Heart left ventricle (tissue), 16 donors: ENCODE results near the gene PELI3. TPM values are rescaled to one million over a fixed set of nuclear protein-coding genes. Genes with fewer than 3 reads are reported as not detected.
A peak's percentile ranks its signal among the peaks of the same experiment; 100 is the strongest.
"Not testable (repeated sequence)": the region's sequence is repeated elsewhere in the genome, so short reads cannot be mapped to it uniquely, and the experiment has no call there.

Experiments used
- ATAC-seq, 4 donors: fragments of 200-7000 bp; cut with Tn5 transposase; one replicate each; pipeline ENCODE4 v1.9.1; 2020 to 2022; ENCODE audit warnings: moderate library complexity in 4 of 4, mild to moderate bottlenecking in 3 of 4, moderate number of reproducible peaks in 1 of 4
- DNase-seq, 5 donors: peaks; one replicate each; pipeline ENCODE4 v3.0.0-alpha.2; 2020
- H3K27ac ChIP-seq, 12 donors: fragments of 200-600 bp; sonication (generic) in 4 of 12; one replicate each; pipeline versions ENCODE4 v1.5.0 to v1.8.0; 2016 to 2022; ENCODE audit warnings: mild to moderate bottlenecking in 2 of 12
- H3K27me3 ChIP-seq, 9 donors: fragments of 200-600 bp; sonication (generic) in 2 of 9; one replicate each; pipeline versions ENCODE4 v1.5.1 to v1.8.0; 2016 to 2022; ENCODE audit warnings: mild to moderate bottlenecking in 3 of 9
- H3K36me3 ChIP-seq, 9 donors: fragments of 200-600 bp; sonication (generic) in 2 of 9; one replicate each; pipeline versions ENCODE4 v1.5.0 to v1.8.0; 2018 to 2022; ENCODE audit warnings: mild to moderate bottlenecking in 2 of 9
- H3K4me1 ChIP-seq, 12 donors: fragments of 200-600 bp; sonication (generic) in 4 of 12; one replicate each; pipeline versions ENCODE4 v1.5.0 to v1.8.0; 2016 to 2022; ENCODE audit warnings: mild to moderate bottlenecking in 3 of 12
- H3K4me3 ChIP-seq, 12 donors: fragments of 200-600 bp; sonication (generic) in 4 of 12; one replicate each; pipeline versions ENCODE4 v1.5.0 to v1.8.0; 2017 to 2022; ENCODE audit warnings: mild to moderate bottlenecking in 9 of 12, moderate library complexity in 4 of 12
- H3K9me3 ChIP-seq, 12 donors: fragments of 200-600 bp; sonication (generic) in 4 of 12; one replicate each; pipeline versions ENCODE4 v1.5.0 to v1.8.0; 2016 to 2022; ENCODE audit warnings: mild to moderate bottlenecking in 1 of 12
- CTCF ChIP-seq, 12 donors: fragments of 200-600 bp; sonication (generic) in 4 of 12; IDR thresholded peaks; one replicate each; pipeline versions ENCODE4 v1.5.0 to v1.8.0; 2018 to 2022; ENCODE audit warnings: antibody characterized with exemption in 12 of 12, mild to moderate bottlenecking in 5 of 12
- POLR2A ChIP-seq, 2 donors: fragments of 450-650 bp; IDR thresholded peaks; one replicate each; pipeline ENCODE4 v1.6.1; 2017; ENCODE audit warnings: antibody characterized with exemption in 2 of 2, mild to moderate bottlenecking in 2 of 2, moderate library complexity in 2 of 2
- WGBS, 4 donors: extraction: QIAGEN DNeasy Blood & Tissue Kit in 2 of 4; methylation state at CpG; one replicate each; pipeline versions ENCODE4 v1.1.5 to v1.1.7; 2013 to 2018; 5-methylcytosine and 5-hydroxymethylcytosine counted together
- intact Hi-C, 10 donors: fragments of 100-400 bp; cut with DNase I; formaldehyde crosslinking; loops; one replicate each; pipeline versions ENCODE4 v1.11.1 to v1.14.2; 2022
- polyA plus RNA-seq, 2 donors: library from polyadenylated mRNA; stranded (reverse); fragments of 200-250 nt; gene quantifications; one replicate each; pipeline ENCODE4 v1.2.3, GENCODE V29; 2013
- total RNA-seq, 9 donors: library from RNA; depleted of rRNA in 2 of 9; stranded (reverse); fragments of >200 nt in 2 of 9; fragmentation: NEBNext Ultra II Directional in 3 of 9; extraction: Animal tissue kit (Norgen Biotek cat#: 25700) in 3 of 9; gene quantifications; one replicate each; pipeline versions ENCODE4 v1.1.0 to v1.2.4, GENCODE V29; 2016 to 2023
- donor health status: ischemic (EF 13 %, LVEDD 7.1; RV severe dilation, severe dysfunction).
- donor health status: healthy with polysubstance abuse.
- donor health status: DM: no; HTN: yes; CAD: no.
- donor health status: DM: no; HTN: no; CAD: no.
- donor health status: ischemic (EF 25% LVEDD 6.9; RV normal size, moderate dysfunction).
- donor health status: ischemic (EF 25% LVEDD 5.7; RV mildly dilated, moderate dysfunction).
- donor health status: healthy.
- donor health status: DM: yes; HTN: yes; CAD: no.
- donor health status: ischemic (EF 35%, LVEDD 5.7; RV mildly dilated, moderate dysfunction).
- donor health status: nonischemic (EF 11% LVEDD 7.7; RV severe dilation, severe dysfunction).
- donor health status: DM: yes; HTN: yes; CAD: no.
- donor health status: PGD.
- donor health status: ischemic (EF 29% LVEDD 5.4; RV normal size, mild dysfunction).
- donor health status: nonischemic (EF 23%, LVEDD 6.1; RV moderate dilation, normal function).

Gene PELI3
- total and polyA plus RNA-seq, 11 donors = 5.8 to 26.2 (median 8.0) TPM

- no peak overlapping the region for H3K27ac ChIP-seq
- no peak for ATAC-seq
These were observed 34.1 kb upstream of the PELI3 start for GRCh38 chr11:66432597-66432996.

GRCh38 chr11:66437979-66438503, 28.7 kb upstream of the PELI3 start:
- intact Hi-C loops = loop anchor here in 3 of 10 donors (2.0 to 5.0 kb wide), 3 partner anchors 29 to 46 kb away; partner anchors contain the start of gene PELI3 (in 1 of the 3)
- 5 to 10% (median 8%) methylated on average over 12 of the region's 12 CpGs for WGBS, 4 donors
- DNase-seq (no peak), ATAC-seq (no peak)
- H3K36me3 ChIP-seq = peaks cover 0 to 37% (median 31%) of the 10 kb centered on the region in 9 donors
- H3K27ac ChIP-seq = peak overlapping the region in 10 of 12 donors; percentile 82 to 93 (median 90)
- peaks cover 0 to 11% (median 8%) of the 10 kb centered on the region in 12 donors for H3K4me1 ChIP-seq
- TF ChIP-seq POLR2A (IDR thresholded peaks at IDR 0.05) (no peak), CTCF (IDR thresholded peaks at IDR 0.05) (no peak)
- no peaks in the 10 kb centered on the region for H3K27me3 ChIP-seq
- H3K4me3 ChIP-seq = peak overlapping the region; percentile 63 to 98 (median 83)
- H3K9me3 ChIP-seq = peaks cover 0 to 6% (median under 1%) of the 10 kb centered on the region in 12 donors

More at GRCh38 chr11:66432597-66432996, 34.1 kb upstream of the PELI3 start:
- Histone ChIP-seq H3K27me3 (no peaks in the 10 kb centered on the region), H3K36me3 (peaks cover 0 to 43% (median 31%) of the 10 kb centered on the region in 9 donors), H3K4me1 (peaks cover 0 to 3% (median under 1%) of the 10 kb centered on the region in 12 donors), H3K4me3 (no peak overlapping the region), H3K9me3 (no peaks in the 10 kb centered on the region)
- no peak for TF ChIP-seq POLR2A (IDR thresholded peaks at IDR 0.05)
- no peak for TF ChIP-seq CTCF (IDR thresholded peaks at IDR 0.05)
- intact Hi-C loops = no loop called here
- WGBS, 4 donors = 90 to 93% (median 91%) methylated on average over 7 of the region's 7 CpGs
- no peak for DNase-seq

GRCh38 chr11:66438504-66439466, 27.9 kb upstream of the PELI3 start, which contains the start of gene MRPL11:
Gene MRPL11 (minus strand): TSS chr11:66438848. CDS start chr11:66438754, 94 bp downstream.
- WGBS, 4 donors = 8 to 13% (median 8%) methylated on average over 27 to 45 of the region's 45 CpGs
- no peaks in the 10 kb centered on the region for H3K27me3 ChIP-seq
- ATAC-seq (peak; percentile 99 to 100 (median 100)), DNase-seq (peak; percentile 86 to 93 (median 89))
- peaks cover 0 to 13% (median 7%) of the 10 kb centered on the region in 12 donors for H3K9me3 ChIP-seq
- intact Hi-C loops = loop anchor here in 3 of 10 donors (2.0 to 5.0 kb wide), 3 partner anchors 28 to 46 kb away; partner anchors contain the start of gene PELI3 (in 1 of the 3)
- peaks cover 0 to 11% (median 8%) of the 10 kb centered on the region in 12 donors for H3K4me1 ChIP-seq
- H3K4me3 ChIP-seq = peak within 1 kb of the TSS; percentile 63 to 98 (median 83)
- TF ChIP-seq POLR2A (IDR thresholded peaks at IDR 0.05) (peak in 1 of 2 donors; percentile 14), CTCF (IDR thresholded peaks at IDR 0.05) (peak; percentile 31 to 88 (median 68))
- H3K27ac ChIP-seq = peak within 1 kb of the TSS; percentile 82 to 95 (median 90)
- H3K36me3 ChIP-seq = peaks cover 0 to 30% (median 26%) of the 10 kb centered on the region in 9 donors

GRCh38 chr11:66440101-66440939, 26.4 kb upstream of the PELI3 start:
- WGBS, 4 donors = 85 to 90% (median 89%) methylated on average over 27 to 29 of the region's 29 CpGs
- intact Hi-C loops, DNase-seq, H3K27ac ChIP-seq, H3K4me3 ChIP-seq, ATAC-seq, H3K27me3 ChIP-seq: not testable (repeated sequence)
- Histone ChIP-seq H3K9me3 (peaks cover 0 to 16% (median 7%) of the 10 kb centered on the region in 12 donors), H3K36me3 (peaks cover 0 to 20% (median 17%) of the 10 kb centered on the region in 9 donors), H3K4me1 (peaks cover 0 to 16% (median 8%) of the 10 kb centered on the region in 12 donors)

GRCh38 chr11:66440940-66441282, 25.8 kb upstream of the PELI3 start:
- ATAC-seq, DNase-seq, H3K4me3 ChIP-seq, intact Hi-C loops, H3K27me3 ChIP-seq, H3K27ac ChIP-seq: not testable (repeated sequence)
- peaks cover 0 to 14% (median 11%) of the 10 kb centered on the region in 9 donors for H3K36me3 ChIP-seq
- WGBS, 4 donors = 80 to 92% (median 90%) methylated on average over 7 to 27 of the region's 27 CpGs
- peaks cover 0 to 16% (median 8%) of the 10 kb centered on the region in 12 donors for H3K4me1 ChIP-seq
- peaks cover 0 to 16% (median 7%) of the 10 kb centered on the region in 12 donors for H3K9me3 ChIP-seq
